ENCODE data around the gene HS3ST4. TPM values are rescaled to one million over a fixed set of nuclear protein-coding genes. Genes with fewer than 3 reads are reported as not detected.
A peak's percentile ranks its signal among the peaks of the same experiment; 100 is the strongest.

Gene HS3ST4
- total and polyA plus RNA-seq, 5 experiments from 2014 or later = not detected

GRCh38 chr16:25707553-25707952 lies 15.8 kb downstream of the HS3ST4 start:
- Mint-ChIP-seq H3K4me1 (no peaks in the 10 kb centered on the region), H3K36me3 (no peaks in the 10 kb centered on the region), H3K27me3 (peaks cover 5 to 31% (median 21%) of the 10 kb centered on the region in 5 donors), H3K4me3 (no peak overlapping the region), H3K27ac (no peak overlapping the region), H3K9me3 (peaks cover 0 to 5% (median 0%) of the 10 kb centered on the region in 9 donors)
- no peak for DNase-seq
- ATAC-seq = no peak
- POLR2A ChIA-PET = no interaction called here

DNA sequence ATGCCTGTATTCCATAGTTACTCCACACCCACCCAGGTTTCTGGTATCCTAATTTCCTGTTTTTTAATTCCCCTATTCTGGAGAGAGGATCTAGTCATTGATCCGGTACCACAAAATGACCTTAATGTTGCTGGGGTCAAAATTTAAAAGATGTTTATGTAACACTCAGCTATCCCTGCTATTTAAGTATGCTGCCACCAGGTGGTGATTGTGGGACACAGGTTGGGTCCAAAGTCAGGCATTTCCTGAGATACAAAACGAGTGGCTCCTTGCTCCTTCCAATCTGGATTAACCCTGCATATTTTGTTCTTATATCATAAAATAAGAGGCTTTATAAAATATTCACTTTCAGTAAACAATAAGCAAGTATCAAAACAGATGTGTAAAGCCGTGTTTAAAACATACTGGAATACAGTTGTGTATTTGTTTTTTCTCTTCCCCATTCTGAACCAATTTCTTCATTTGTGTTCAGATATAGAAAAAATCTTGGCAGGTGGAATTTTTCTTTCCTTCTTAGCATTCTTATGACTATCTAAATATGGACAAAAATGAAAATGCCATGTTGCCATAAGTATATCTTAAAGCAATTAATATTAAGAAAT lies 16.3 kb downstream of the HS3ST4 start:
- no peak for DNase-seq

GRCh38 chr16:25709213-25709612 lies 17.5 kb downstream of the HS3ST4 start:
- Mint-ChIP-seq H3K4me3 (no peak overlapping the region), H3K27ac (peak overlapping the region in 2 of 10 donors; percentile 7 to 23), H3K4me1 (no peaks in the 10 kb centered on the region), H3K27me3 (peaks cover 6 to 29% (median 22%) of the 10 kb centered on the region in 5 donors), H3K36me3 (no peaks in the 10 kb centered on the region), H3K9me3 (peaks cover 0 to 5% (median 0%) of the 10 kb centered on the region in 9 donors)
- DNase-seq (no peak), ATAC-seq (no peak)
- POLR2A ChIA-PET = no interaction called here

More for the DNA sequence above, 16.3 kb downstream of the HS3ST4 start:
- no peak for ATAC-seq
- Mint-ChIP-seq H3K4me3 (no peak overlapping the region), H3K9me3 (peaks cover 0 to 5% (median 0%) of the 10 kb centered on the region in 9 donors), H3K4me1 (no peaks in the 10 kb centered on the region), H3K36me3 (no peaks in the 10 kb centered on the region), H3K27me3 (peaks cover 5 to 29% (median 18%) of the 10 kb centered on the region in 5 donors), H3K27ac (no peak overlapping the region)
- POLR2A ChIA-PET = no interaction called here

- POLR2A ChIA-PET = no interaction called here
- no peak for DNase-seq
- ATAC-seq = no peak
These were observed 22.2 kb downstream of the HS3ST4 start for GRCh38 chr16:25713785-25714570.

GRCh38 chr16:25716186-25716585 lies 24.4 kb downstream of the HS3ST4 start:
- POLR2A ChIA-PET = no interaction called here
- no peak for DNase-seq
- Mint-ChIP-seq H3K9me3 (no peaks in the 10 kb centered on the region), H3K27me3 (peaks cover 1 to 30% (median 10%) of the 10 kb centered on the region in 5 donors), H3K4me1 (no peaks in the 10 kb centered on the region), H3K36me3 (no peaks in the 10 kb centered on the region), H3K27ac (no peak overlapping the region), H3K4me3 (no peak overlapping the region)
- ATAC-seq = no peak

More at GRCh38 chr16:25713785-25714570, 22.2 kb downstream of the HS3ST4 start:
- H3K27me3 Mint-ChIP-seq = peaks cover 2 to 30% (median 10%) of the 10 kb centered on the region in 5 donors
- H3K27ac Mint-ChIP-seq = no peak overlapping the region
- H3K4me3 Mint-ChIP-seq = no peak overlapping the region
- no peaks in the 10 kb centered on the region for H3K36me3 Mint-ChIP-seq
- H3K4me1 Mint-ChIP-seq = no peaks in the 10 kb centered on the region
- H3K9me3 Mint-ChIP-seq = no peaks in the 10 kb centered on the region

DNA sequence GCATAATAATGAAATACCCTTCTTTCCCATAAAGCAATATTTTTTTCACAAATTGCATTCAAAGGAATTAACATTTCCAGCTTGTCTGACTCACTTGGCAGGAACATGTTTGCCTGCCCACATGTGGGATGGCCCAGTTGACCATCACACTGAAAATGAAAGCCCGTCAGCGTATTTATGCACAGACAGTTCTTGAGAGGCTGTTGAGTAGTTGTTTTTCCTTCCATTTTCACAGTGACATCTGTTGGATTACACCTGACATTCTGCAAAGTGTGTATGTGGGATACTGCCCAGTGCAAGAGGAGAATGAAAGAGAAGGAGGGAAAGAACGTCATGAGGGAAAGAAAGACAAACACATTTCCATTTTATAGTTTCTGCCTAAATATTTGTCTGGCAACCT lies 29.7 kb downstream of the HS3ST4 start:
- Mint-ChIP-seq H3K27me3 (peaks cover 0 to 11% (median 3%) of the 10 kb centered on the region in 5 donors), H3K4me1 (no peaks in the 10 kb centered on the region), H3K9me3 (no peaks in the 10 kb centered on the region), H3K4me3 (no peak overlapping the region), H3K27ac (no peak overlapping the region), H3K36me3 (no peaks in the 10 kb centered on the region)
- DNase-seq (no peak), ATAC-seq (no peak)
- POLR2A ChIA-PET = no interaction called here

DNA sequence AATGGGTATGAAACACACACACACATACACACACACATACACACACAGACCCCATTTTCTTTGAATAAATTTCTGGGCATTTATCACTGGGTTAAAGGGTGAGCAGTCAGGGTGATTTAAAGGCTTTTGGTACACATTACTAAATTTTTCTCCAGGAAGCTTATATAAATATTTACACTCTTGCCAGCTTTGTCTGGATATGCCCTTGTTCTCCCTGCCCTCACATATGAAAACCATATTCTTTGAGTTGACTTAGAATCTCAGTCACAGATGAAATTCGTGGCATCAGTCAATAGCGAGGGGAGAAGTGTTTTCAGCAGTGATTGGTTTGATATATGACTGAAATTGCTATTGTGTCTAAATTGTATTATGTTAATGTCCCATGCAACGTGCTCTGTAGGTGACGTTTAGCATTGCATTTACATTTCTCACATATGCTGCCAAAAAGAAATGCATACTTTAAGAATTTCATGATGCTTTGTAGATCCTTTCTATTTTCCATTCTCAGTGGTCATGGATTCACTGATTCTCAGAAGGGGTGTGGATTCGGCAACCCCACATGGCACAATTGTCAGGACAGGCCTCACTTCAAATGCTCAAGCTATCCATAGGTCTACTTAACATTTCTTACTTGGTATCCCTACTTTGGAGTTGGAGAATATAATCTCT lies 34.8 kb downstream of the HS3ST4 start:
- peaks cover 0 to 17% (median 4%) of the 10 kb centered on the region in 5 donors for H3K27me3 Mint-ChIP-seq
- POLR2A ChIA-PET = no interaction called here
- peaks cover 0 to 2% (median 0%) of the 10 kb centered on the region in 9 donors for H3K9me3 Mint-ChIP-seq
- no peak overlapping the region for H3K27ac Mint-ChIP-seq
- H3K4me1 Mint-ChIP-seq = no peaks in the 10 kb centered on the region
- H3K4me3 Mint-ChIP-seq = no peak overlapping the region
- ATAC-seq (no peak), DNase-seq (no peak)
- no peaks in the 10 kb centered on the region for H3K36me3 Mint-ChIP-seq

GRCh38 chr16:25729188-25729915 lies 37.6 kb downstream of the HS3ST4 start:
- ATAC-seq (no peak), DNase-seq (no peak)
- Mint-ChIP-seq H3K9me3 (peaks cover 0 to 2% (median 0%) of the 10 kb centered on the region in 9 donors), H3K4me3 (no peak overlapping the region), H3K27ac (no peak overlapping the region), H3K27me3 (peaks cover 1 to 12% (median 8%) of the 10 kb centered on the region in 5 donors), H3K36me3 (no peaks in the 10 kb centered on the region), H3K4me1 (no peaks in the 10 kb centered on the region)
- POLR2A ChIA-PET = no interaction called here

DNA sequence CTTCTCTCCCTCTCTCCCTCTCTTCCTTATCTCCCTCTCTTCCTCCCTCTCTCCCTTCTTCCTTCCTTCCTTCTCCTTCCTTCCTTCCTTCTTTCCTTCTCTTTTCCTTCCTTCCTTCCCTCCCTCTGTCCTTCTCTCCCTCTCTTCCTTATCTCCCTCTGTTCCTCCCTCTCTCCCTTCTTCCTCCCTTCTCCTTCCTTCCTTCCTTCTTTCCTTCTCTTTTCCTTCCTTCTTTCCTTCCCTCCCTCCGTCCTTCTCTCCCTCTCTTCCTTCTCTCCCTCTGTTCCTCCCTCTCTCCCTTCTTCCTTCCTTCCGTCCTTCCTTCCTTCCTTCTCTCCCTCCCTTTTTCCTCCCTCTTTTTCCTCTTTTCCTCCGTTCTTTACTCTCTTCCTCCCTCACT lies 38.6 kb downstream of the HS3ST4 start:
- ATAC-seq (no peak), DNase-seq (no peak)
- Mint-ChIP-seq H3K27ac (no peak overlapping the region), H3K36me3 (no peaks in the 10 kb centered on the region), H3K4me1 (no peaks in the 10 kb centered on the region), H3K27me3 (peaks cover 1 to 8% (median 6%) of the 10 kb centered on the region in 5 donors), H3K4me3 (no peak overlapping the region), H3K9me3 (peaks cover 0 to 2% (median 0%) of the 10 kb centered on the region in 9 donors)
- POLR2A ChIA-PET = no interaction called here

DNA sequence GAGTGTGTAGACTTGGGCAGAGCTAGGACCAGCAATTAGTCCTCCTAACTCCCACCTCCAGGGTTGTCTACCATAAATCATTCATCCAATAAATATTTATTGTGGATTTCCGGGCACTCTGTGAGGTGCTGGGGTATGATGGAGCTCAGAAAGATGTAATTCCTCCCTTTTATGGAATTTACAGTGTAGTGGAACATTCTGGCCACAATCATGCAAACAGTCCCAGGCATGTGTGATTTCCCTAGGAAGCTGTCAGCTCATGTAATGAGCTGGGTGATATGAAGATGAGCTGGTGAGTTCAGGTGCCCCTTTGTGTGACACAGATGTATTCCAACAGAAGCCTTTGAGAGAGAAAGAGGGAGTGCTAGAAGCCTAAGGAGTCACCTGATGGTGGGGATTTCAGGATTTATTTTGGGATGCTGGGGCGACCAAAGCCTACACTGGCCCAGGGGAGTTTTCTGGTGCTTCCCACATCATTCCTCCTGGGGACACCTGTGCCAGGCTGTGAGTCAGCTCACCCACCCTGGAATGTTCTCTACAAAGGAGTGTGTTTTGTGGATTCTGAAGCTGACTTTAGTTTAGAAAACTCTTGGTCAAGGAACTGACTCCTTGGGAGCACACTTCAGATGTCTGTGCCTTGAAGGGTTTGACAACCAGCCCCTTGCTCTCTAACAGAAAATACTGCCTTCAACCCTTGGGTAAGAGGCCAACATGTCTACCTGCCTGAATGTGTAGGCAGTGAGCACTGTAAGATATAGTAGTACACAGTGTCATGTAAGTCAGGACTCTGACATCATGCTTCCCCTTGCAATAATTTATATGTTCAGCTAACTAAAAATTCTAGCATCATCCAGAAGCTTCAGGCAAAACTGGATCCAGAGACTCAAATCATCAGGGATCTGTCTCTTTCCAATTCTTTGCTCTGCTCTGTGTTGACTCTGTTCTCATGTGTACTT lies 42.9 kb downstream of the HS3ST4 start:
- no peaks in the 10 kb centered on the region for H3K4me1 Mint-ChIP-seq
- DNase-seq (no peak), ATAC-seq (no peak)
- H3K27ac Mint-ChIP-seq = no peak overlapping the region
- H3K36me3 Mint-ChIP-seq = no peaks in the 10 kb centered on the region
- POLR2A ChIA-PET = no interaction called here
- H3K4me3 Mint-ChIP-seq = no peak overlapping the region
- peaks cover 4 to 13% (median 9%) of the 10 kb centered on the region in 5 donors for H3K27me3 Mint-ChIP-seq
- H3K9me3 Mint-ChIP-seq = peaks cover 0 to 2% (median 0%) of the 10 kb centered on the region in 9 donors

- peaks cover 0 to 2% (median 0%) of the 10 kb centered on the region in 9 donors for H3K9me3 Mint-ChIP-seq
- H3K36me3 Mint-ChIP-seq = no peaks in the 10 kb centered on the region
- H3K4me3 Mint-ChIP-seq = no peak overlapping the region
- no peak for DNase-seq
- H3K4me1 Mint-ChIP-seq = no peaks in the 10 kb centered on the region
- no peak overlapping the region for H3K27ac Mint-ChIP-seq
- H3K27me3 Mint-ChIP-seq = peaks cover 4 to 10% (median 9%) of the 10 kb centered on the region in 5 donors
- POLR2A ChIA-PET = no interaction called here
- ATAC-seq = no peak
These were observed 43.9 kb downstream of the HS3ST4 start for GRCh38 chr16:25735645-25736044.
